Stomach (tissue), 9 donors: ENCODE results near the gene TTN. TPM values are rescaled to one million over a fixed set of nuclear protein-coding genes. Genes with fewer than 3 reads are reported as not detected.

ENCODE experiments used
- DNase-seq, 2 donors: peaks; one replicate each; pipeline versions ENCODE4 v3.0.0 to v3.0.0-alpha.2; 2013 to 2019
- H3K27ac ChIP-seq, 5 donors: fragments of 200-600 bp in 4 of 5; sonication (generic) in 4 of 5; one replicate each; pipeline ENCODE4 v1.5.1; 2013 to 2019; ENCODE audit warnings: mild to moderate bottlenecking in 1 of 5, moderate library complexity in 1 of 5
- H3K27me3 ChIP-seq, 3 donors: fragments of 200-600 bp; sonication (generic); one replicate each; pipeline ENCODE4 v1.5.1; 2017 to 2019; ENCODE audit warnings: mixed run types in 1 of 3
- H3K36me3 ChIP-seq, 4 donors: fragments of 200-600 bp; sonication (generic); 1 replicate in 3 of 4; 2 replicates in 1 of 4; pipeline ENCODE4 v1.5.1; 2016 to 2019
- H3K4me1 ChIP-seq, 4 donors: fragments of 200-600 bp; sonication (generic); one replicate each; pipeline ENCODE4 v1.5.1; 2016 to 2019
- H3K4me3 ChIP-seq, 4 donors: fragments of 200-600 bp; sonication (generic) in 3 of 4; one replicate each; pipeline ENCODE4 v1.5.1; 2016 to 2019; ENCODE audit warnings: mild to moderate bottlenecking in 1 of 4
- H3K9me3 ChIP-seq, 4 donors: fragments of 200-600 bp; sonication (generic); one replicate each; pipeline ENCODE4 v1.5.1; 2016 to 2019
- CTCF ChIP-seq, 7 experiments: fragments of 450-650 bp in 4 of 7; fragments of 200-600 bp in 3 of 7; sonication (generic) in 3 of 7; IDR thresholded peaks; one replicate each; pipeline ENCODE4 v1.5.1; 2016 to 2019; ENCODE audit warnings: antibody characterized with exemption in 7 of 7, control low read depth in 2 of 7, mild to moderate bottlenecking in 1 of 7
- EP300 ChIP-seq: sonication (generic); formaldehyde crosslinking; IDR thresholded peaks from one replicate; pipeline ENCODE4 v1.6.1; 2017; ENCODE audit warnings: antibody characterized with exemption
- POLR2A ChIP-seq, 4 donors: fragments of 450-650 bp; IDR thresholded peaks; one replicate each; pipeline ENCODE4 v1.6.1; 2016; ENCODE audit warnings: antibody characterized with exemption in 4 of 4, control low read depth in 2 of 4, mild to moderate bottlenecking in 1 of 4, moderate library complexity in 1 of 4
- POLR2AphosphoS5 ChIP-seq, 3 donors: sonication (generic); formaldehyde crosslinking; IDR thresholded peaks; one replicate each; pipeline ENCODE4 v1.6.1; 2016; ENCODE audit warnings: antibody characterized with exemption in 3 of 3
- WGBS, 5 donors: extraction: QIAGEN DNeasy Blood & Tissue Kit in 3 of 5; methylation state at CpG; one replicate each; pipeline versions ENCODE4 v1.1.5 to v1.1.7; 2013 to 2018; 5-methylcytosine and 5-hydroxymethylcytosine counted together
- intact Hi-C: fragments of 100-400 bp; cut with DNase I; formaldehyde crosslinking; loops from one replicate; pipeline ENCODE4 v1.15.1; 2023; ENCODE audit warnings: low total_unique reads
- polyA plus RNA-seq, 3 donors: library from polyadenylated mRNA; stranded (reverse); fragments of 200-250 nt; gene quantifications; one replicate each; pipeline ENCODE4 v1.2.3, GENCODE V29; 2013
- total RNA-seq, 5 donors: library from RNA; depleted of rRNA; stranded (reverse); fragments of >200 nt; gene quantifications; one replicate each; pipeline versions ENCODE4 v1.1.0 to v1.2.3, GENCODE V29; 2014 to 2016
- donor health status: healthy with polysubstance abuse.
- donor health status: Bipolar disorder and iron deficiency.
- donor health status: healthy.

Gene TTN
- total and polyA plus RNA-seq, 8 donors, result 0.03 to 12.8 (median 2.2) TPM

GRCh38 chr2:178542569-178542968, 264.7 kb downstream of the TTN start:
- no peaks in the 10 kb centered on the region for H3K27me3 ChIP-seq
- no peak for DNase-seq
- 92 to 97% (median 94%) methylated on average over 5 of the region's 5 CpGs for WGBS, 5 donors
- TF ChIP-seq EP300, result no peak
- no peak for TF ChIP-seq POLR2AphosphoS5 (IDR thresholded peaks at IDR 0.05)
- TF ChIP-seq POLR2A (IDR thresholded peaks at IDR 0.05), result no peak
- intact Hi-C loops, result no loop called here
- no peaks in the 10 kb centered on the region for H3K4me1 ChIP-seq
- no peaks in the 10 kb centered on the region for H3K9me3 ChIP-seq
- H3K4me3 ChIP-seq, result no peak overlapping the region
- H3K36me3 ChIP-seq, result peaks cover 15 to 93% (median 91%) of the 10 kb centered on the region in 4 donors
- no peak overlapping the region for H3K27ac ChIP-seq

GRCh38 chr2:178542161-178542560, 265.1 kb downstream of the TTN start:
- 94 to 96% (median 95%) methylated on average over 12 of the region's 12 CpGs for WGBS, 5 donors
- peaks cover 15 to 95% (median 94%) of the 10 kb centered on the region in 4 donors for H3K36me3 ChIP-seq
- no peaks in the 10 kb centered on the region for H3K4me1 ChIP-seq
- intact Hi-C loops, result no loop called here
- TF ChIP-seq POLR2A (IDR thresholded peaks at IDR 0.05), result no peak
- no peak for TF ChIP-seq CTCF (IDR thresholded peaks at IDR 0.05)
- H3K27ac ChIP-seq, result no peak overlapping the region
- DNase-seq, result no peak
- no peaks in the 10 kb centered on the region for H3K27me3 ChIP-seq
- H3K4me3 ChIP-seq, result no peak overlapping the region
- no peaks in the 10 kb centered on the region for H3K9me3 ChIP-seq

- intact Hi-C loops, result no loop called here
- Histone ChIP-seq H3K4me3 (no peak overlapping the region), H3K27me3 (no peaks in the 10 kb centered on the region), H3K9me3 (no peaks in the 10 kb centered on the region), H3K36me3 (peaks cover 21 to 99% (median 88%) of the 10 kb centered on the region in 4 donors), H3K4me1 (no peaks in the 10 kb centered on the region), H3K27ac (no peak overlapping the region)
- DNase-seq, result no peak
- TF ChIP-seq EP300, result no peak
- TF ChIP-seq POLR2A (IDR thresholded peaks at IDR 0.05), result no peak
- no peak for TF ChIP-seq POLR2AphosphoS5 (IDR thresholded peaks at IDR 0.05)
- no peak for TF ChIP-seq CTCF (IDR thresholded peaks at IDR 0.05)
- WGBS, 5 donors, result 93 to 95% (median 95%) methylated on average over 4 of the region's 4 CpGs
These were observed 271.2 kb downstream of the TTN start for GRCh38 chr2:178536037-178536436.

DNA sequence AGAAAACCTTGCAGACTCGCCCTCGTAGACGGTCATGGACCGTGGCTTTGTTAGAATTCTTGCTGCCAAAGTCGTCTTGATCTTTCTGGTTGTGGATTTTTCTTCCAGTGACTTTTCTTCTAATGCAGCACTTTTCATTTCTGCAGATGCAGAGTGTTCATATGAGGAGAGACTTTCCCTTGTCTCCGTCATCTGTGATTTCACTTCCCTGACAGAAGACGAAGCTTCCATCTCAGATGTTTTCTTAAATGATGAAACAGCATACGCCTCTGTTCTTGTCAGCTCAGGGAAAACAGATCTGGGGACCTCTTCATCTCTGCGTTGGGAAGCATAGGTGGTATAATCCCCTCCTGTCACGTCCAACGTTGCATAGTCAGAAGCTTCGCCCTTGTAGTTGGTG, 276.1 kb downstream of the TTN start:
- Histone ChIP-seq H3K9me3 (no peaks in the 10 kb centered on the region), H3K27me3 (no peaks in the 10 kb centered on the region), H3K4me3 (no peak overlapping the region), H3K27ac (peak overlapping the region in 2 of 5 donors; percentile 20 to 31), H3K36me3 (peaks cover 6 to 56% (median 46%) of the 10 kb centered on the region in 4 donors), H3K4me1 (no peaks in the 10 kb centered on the region)
- TF ChIP-seq CTCF (IDR thresholded peaks at IDR 0.05) (no peak), POLR2A (IDR thresholded peaks at IDR 0.05) (no peak), POLR2AphosphoS5 (IDR thresholded peaks at IDR 0.05) (no peak), EP300 (no peak)
- intact Hi-C loops, result no loop called here
- DNase-seq, result peak in 1 of 2 donors; percentile 3
- 86 to 94% (median 91%) methylated on average over 12 of the region's 12 CpGs for WGBS, 5 donors

GRCh38 chr2:178530625-178531142, 276.5 kb downstream of the TTN start:
- peak overlapping the region in 2 of 5 donors; percentile 20 to 31 for H3K27ac ChIP-seq
- H3K36me3 ChIP-seq, result peaks cover 6 to 51% (median 44%) of the 10 kb centered on the region in 4 donors
- no peak overlapping the region for H3K4me3 ChIP-seq
- peak in 1 of 2 donors; percentile 3 for DNase-seq
- WGBS, 5 donors, result 76 to 95% (median 86%) methylated on average over 8 of the region's 8 CpGs
- TF ChIP-seq CTCF (IDR thresholded peaks at IDR 0.05) (no peak), EP300 (no peak), POLR2AphosphoS5 (IDR thresholded peaks at IDR 0.05) (no peak), POLR2A (IDR thresholded peaks at IDR 0.05) (no peak)
- no peaks in the 10 kb centered on the region for H3K9me3 ChIP-seq
- intact Hi-C loops, result no loop called here
- H3K4me1 ChIP-seq, result peaks cover 0 to 4% (median 0%) of the 10 kb centered on the region in 4 donors
- H3K27me3 ChIP-seq, result no peaks in the 10 kb centered on the region
